Gastroesophageal sphincter (tissue), 4 donors: ENCODE results near the gene PDK1. TPM values are rescaled to one million over a fixed set of nuclear protein-coding genes. Genes with fewer than 3 reads are reported as not detected.

ENCODE experiments used
- ATAC-seq: fragments of 150-250 bp; one replicate; pipeline ENCODE4 v1.9.1; 2016; ENCODE audit warnings: mild to moderate bottlenecking, moderate library complexity
- H3K27ac ChIP-seq, 4 donors: fragments of 200-600 bp; sonication (generic) in 3 of 4; 1 replicate in 3 of 4; 2 replicates in 1 of 4; pipeline ENCODE4 v1.5.1; 2016 to 2019
- H3K27me3 ChIP-seq: fragments of 200-600 bp; sonication (generic); one replicate; pipeline ENCODE4 v1.5.1; 2019
- H3K36me3 ChIP-seq, 2 donors: fragments of 200-600 bp; sonication (generic); one replicate each; pipeline ENCODE4 v1.5.1; 2019; ENCODE audit warnings: control low read depth in 1 of 2
- H3K4me1 ChIP-seq, 3 donors: fragments of 200-600 bp; sonication (generic); 1 replicate in 2 of 3; 2 replicates in 1 of 3; pipeline ENCODE4 v1.5.1; 2016 to 2019; ENCODE audit warnings: control low read depth in 2 of 3
- H3K4me3 ChIP-seq, 2 donors: fragments of 200-600 bp; sonication (generic); one replicate each; pipeline ENCODE4 v1.5.1; 2019; ENCODE audit warnings: mild to moderate bottlenecking in 1 of 2, moderate library complexity in 1 of 2
- H3K9me3 ChIP-seq, 3 donors: fragments of 200-600 bp; sonication (generic); one replicate each; pipeline ENCODE4 v1.5.1; 2017 to 2019; ENCODE audit warnings: control low read depth in 2 of 3
- CTCF ChIP-seq, 4 experiments: fragments of 200-600 bp in 2 of 4; fragments of 450-650 bp in 2 of 4; sonication (generic) in 1 of 4; IDR thresholded peaks; one replicate each; pipeline ENCODE4 v1.5.1; 2017 to 2019; ENCODE audit warnings: antibody characterized with exemption in 4 of 4, mild to moderate bottlenecking in 2 of 4, moderate library complexity in 2 of 4
- EP300 ChIP-seq: sonication (generic); formaldehyde crosslinking; IDR thresholded peaks from one replicate; pipeline ENCODE4 v1.6.1; 2017; ENCODE audit warnings: antibody characterized with exemption, mild to moderate bottlenecking
- POLR2A ChIP-seq, 2 donors: fragments of 450-650 bp; IDR thresholded peaks; one replicate each; pipeline ENCODE4 v1.6.1; 2017; ENCODE audit warnings: antibody characterized with exemption in 2 of 2, mild to moderate bottlenecking in 2 of 2, moderate library complexity in 1 of 2
- POLR2AphosphoS5 ChIP-seq: sonication (generic); formaldehyde crosslinking; IDR thresholded peaks from one replicate; pipeline ENCODE4 v1.6.1; 2017; ENCODE audit warnings: antibody characterized with exemption
- WGBS, 2 donors: methylation state at CpG; one replicate each; pipeline ENCODE4 v1.1.5; 2018; ENCODE audit warnings: low coverage in 1 of 2; 5-methylcytosine and 5-hydroxymethylcytosine counted together
- total RNA-seq, 4 donors: library from RNA; depleted of rRNA; stranded (reverse); fragments of >200 nt; gene quantifications; one replicate each; pipeline ENCODE4 v1.1.0, GENCODE V29; 2016

PDK1 gene
- total RNA-seq, 4 donors from 2014 or later: 9.4 to 19.3 (median 12.1) TPM

GRCh38 chr2:172627181-172627580, 71.3 kb downstream of the PDK1 start:
- Histone ChIP-seq H3K27me3 (no peaks in the 10 kb centered on the region), H3K9me3 (no peaks in the 10 kb centered on the region), H3K4me3 (no peak overlapping the region), H3K4me1 (no peaks in the 10 kb centered on the region), H3K27ac (no peak overlapping the region), H3K36me3 (peaks cover 0 to 8% of the 10 kb centered on the region in 2 donors)
- TF ChIP-seq EP300 (no peak), POLR2AphosphoS5 (no peak), POLR2A (IDR thresholded peaks at IDR 0.05) (no peak), CTCF (IDR thresholded peaks at IDR 0.05) (no peak)
- no peak for ATAC-seq
- WGBS, 2 donors: 58 to 86% methylated on average over 1 of the region's 1 CpG

DNA sequence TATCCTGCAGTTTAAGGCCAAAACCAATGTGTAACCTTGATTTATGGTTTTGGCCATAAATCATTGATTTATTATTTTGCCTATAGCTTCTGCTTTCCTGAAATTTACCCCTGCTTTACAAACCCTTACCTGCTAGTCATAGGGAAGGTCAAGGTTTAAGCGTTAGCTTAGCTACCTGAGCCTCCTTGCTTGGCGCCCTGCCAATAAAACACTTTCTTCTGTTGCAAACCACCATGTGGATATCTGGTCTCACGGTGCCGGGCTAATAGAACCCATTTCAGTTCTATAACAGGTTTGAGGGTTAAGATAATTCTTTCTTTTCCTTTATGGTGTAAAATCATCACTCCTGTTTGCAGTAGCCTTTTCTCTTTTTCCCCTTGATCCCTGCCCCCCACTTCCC, 72.2 kb downstream of the PDK1 start:
- Histone ChIP-seq H3K27ac (no peak overlapping the region), H3K4me1 (no peaks in the 10 kb centered on the region), H3K36me3 (peaks cover 0 to 8% of the 10 kb centered on the region in 2 donors), H3K9me3 (no peaks in the 10 kb centered on the region), H3K27me3 (no peaks in the 10 kb centered on the region), H3K4me3 (no peak overlapping the region)
- TF ChIP-seq POLR2A (IDR thresholded peaks at IDR 0.05) (no peak), CTCF (IDR thresholded peaks at IDR 0.05) (no peak), EP300 (no peak), POLR2AphosphoS5 (no peak)
- 96 to 97% methylated on average over 4 of the region's 4 CpGs for WGBS, 2 donors
- ATAC-seq: no peak

DNA sequence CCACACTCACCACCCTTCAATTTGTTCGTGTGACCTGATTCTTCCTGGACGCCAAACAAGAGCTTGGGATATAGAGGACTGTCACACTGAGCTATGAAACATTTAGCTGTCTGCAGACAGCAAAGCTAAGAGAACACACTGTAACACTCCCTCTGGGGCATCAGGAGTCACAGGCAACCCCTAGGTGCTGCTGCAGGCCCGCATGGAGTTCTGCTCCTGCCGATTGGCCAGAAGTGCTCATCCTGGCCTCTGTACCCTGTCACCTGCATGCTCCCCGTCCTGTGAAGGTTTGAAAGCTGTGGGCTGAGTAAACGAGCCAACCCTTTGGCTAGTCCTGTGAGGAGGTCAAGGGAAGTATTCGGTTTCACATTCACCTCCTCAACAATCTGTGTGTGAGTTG, 73.7 kb downstream of the PDK1 start:
- TF ChIP-seq POLR2AphosphoS5 (no peak), EP300 (no peak), POLR2A (IDR thresholded peaks at IDR 0.05) (no peak), CTCF (IDR thresholded peaks at IDR 0.05) (no peak)
- 83 to 84% methylated on average over 3 of the region's 7 CpGs for WGBS, 2 donors
- Histone ChIP-seq H3K27me3 (no peaks in the 10 kb centered on the region), H3K36me3 (peaks cover 0 to 8% of the 10 kb centered on the region in 2 donors), H3K4me3 (no peak overlapping the region), H3K4me1 (no peaks in the 10 kb centered on the region), H3K27ac (no peak overlapping the region), H3K9me3 (no peaks in the 10 kb centered on the region)
- ATAC-seq: no peak

DNA sequence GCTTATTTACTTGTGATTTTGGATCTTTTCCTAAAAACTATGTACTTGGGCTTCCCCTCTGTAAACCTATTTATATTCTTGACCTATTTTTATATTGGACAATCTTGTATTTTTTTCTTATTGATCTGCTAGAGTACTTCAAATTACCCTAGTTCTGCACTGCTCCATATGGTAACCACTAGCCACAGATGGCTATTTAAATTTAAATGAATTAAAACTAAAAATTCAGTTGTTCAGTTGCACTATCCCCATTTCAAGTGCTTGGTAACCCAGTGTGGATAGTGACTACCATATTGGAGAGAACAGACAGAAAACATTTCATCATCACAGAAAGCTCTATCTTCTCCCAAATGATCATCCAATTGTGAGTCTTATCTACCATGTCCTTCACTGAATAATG, 74.3 kb downstream of the PDK1 start:
- Histone ChIP-seq H3K27ac (no peak overlapping the region), H3K4me3 (no peak overlapping the region), H3K4me1 (no peaks in the 10 kb centered on the region), H3K27me3 (no peaks in the 10 kb centered on the region), H3K36me3 (peaks cover 0 to 8% of the 10 kb centered on the region in 2 donors), H3K9me3 (no peaks in the 10 kb centered on the region)
- TF ChIP-seq POLR2AphosphoS5 (no peak), POLR2A (IDR thresholded peaks at IDR 0.05) (no peak), CTCF (IDR thresholded peaks at IDR 0.05) (no peak), EP300 (no peak)
- no peak for ATAC-seq

DNA sequence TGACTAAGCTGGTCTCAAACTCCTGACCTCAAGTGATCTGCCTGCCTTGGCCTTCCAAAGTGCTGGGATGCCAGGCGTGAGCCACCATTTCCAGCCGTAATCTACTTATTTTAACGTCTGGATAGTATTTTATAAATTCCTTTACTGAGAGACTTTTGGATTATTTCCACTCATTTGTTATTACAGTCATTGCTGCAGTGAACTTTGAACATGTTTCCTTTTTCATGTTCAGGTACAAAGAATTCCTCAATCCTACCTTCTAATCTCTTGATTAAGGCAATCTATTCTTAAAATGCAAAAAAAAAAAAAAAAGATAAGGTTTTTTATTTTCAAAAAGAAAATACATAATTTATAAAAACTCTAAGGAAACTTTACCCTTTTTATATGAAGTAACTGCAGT, 78.6 kb downstream of the PDK1 start:
- Histone ChIP-seq H3K27me3 (no peaks in the 10 kb centered on the region), H3K36me3 (peaks cover 0 to 3% of the 10 kb centered on the region in 2 donors), H3K4me1 (no peaks in the 10 kb centered on the region), H3K9me3 (no peaks in the 10 kb centered on the region), H3K27ac (no peak overlapping the region), H3K4me3 (no peak overlapping the region)
- TF ChIP-seq POLR2A (IDR thresholded peaks at IDR 0.05): no peak
- no peak for TF ChIP-seq EP300
- ATAC-seq: no peak
- WGBS, 2 donors: 71 to 81% methylated on average over 3 of the region's 3 CpGs
